Parathyroid adenoma (tissue), 2 donors: ENCODE results near the gene IL2RA.
"Not testable (repeated sequence)": the region's sequence is repeated elsewhere in the genome, so short reads cannot be mapped to it uniquely, and the experiment has no call there.

Experiments used
- H2AFZ ChIP-seq: fragments of 300-600 bp; sonication (generic); one replicate; pipeline ENCODE4 v1.7.0; 2017; ENCODE audit warnings: antibody characterized with exemption, mild to moderate bottlenecking
- H3K27ac ChIP-seq: fragments of 300-600 bp; sonication (generic); one replicate; pipeline ENCODE4 v1.7.0; 2017
- H3K27me3 ChIP-seq: fragments of 300-600 bp; sonication (generic); one replicate; pipeline ENCODE4 v1.7.0; 2017; ENCODE audit warnings: low read length; ENCODE audit not compliant: control insufficient read depth, insufficient read depth
- H3K36me3 ChIP-seq: fragments of 300-600 bp; sonication (generic); one replicate; pipeline ENCODE4 v1.7.0; 2017; ENCODE audit warnings: low read length; ENCODE audit not compliant: control insufficient read depth, insufficient read depth
- H3K4me1 ChIP-seq: fragments of 300-600 bp; sonication (generic); one replicate; pipeline ENCODE4 v1.7.0; 2017; ENCODE audit warnings: control low read depth
- H3K4me2 ChIP-seq: fragments of 300-600 bp; sonication (generic); one replicate; pipeline ENCODE4 v1.7.0; 2017; ENCODE audit warnings: low read length
- H3K4me3 ChIP-seq: fragments of 300-600 bp; sonication (generic); one replicate; pipeline ENCODE4 v1.7.0; 2017; ENCODE audit warnings: low read depth, low read length
- H3K79me2 ChIP-seq: fragments of 300-600 bp; sonication (generic); one replicate; pipeline ENCODE4 v1.7.0; 2017; ENCODE audit warnings: control low read depth
- H3K9ac ChIP-seq: fragments of 300-600 bp; sonication (generic); one replicate; pipeline ENCODE4 v1.7.0; 2017; ENCODE audit warnings: mild to moderate bottlenecking
- H3K9me3 ChIP-seq: fragments of 300-600 bp; sonication (generic); one replicate; pipeline ENCODE4 v1.7.0; 2017; ENCODE audit warnings: low read length; ENCODE audit not compliant: control insufficient read depth
- TF ChIP-seq, protein P1 (sequence below): fragments of 300-600 bp; sonication (generic); IDR thresholded peaks from one replicate; pipeline ENCODE4 v1.7.0; 2017; ENCODE audit warnings: antibody characterized with exemption, mild to moderate bottlenecking
- donor health status: primary hyperparathyroidism.

The IL2RA gene

DNA sequence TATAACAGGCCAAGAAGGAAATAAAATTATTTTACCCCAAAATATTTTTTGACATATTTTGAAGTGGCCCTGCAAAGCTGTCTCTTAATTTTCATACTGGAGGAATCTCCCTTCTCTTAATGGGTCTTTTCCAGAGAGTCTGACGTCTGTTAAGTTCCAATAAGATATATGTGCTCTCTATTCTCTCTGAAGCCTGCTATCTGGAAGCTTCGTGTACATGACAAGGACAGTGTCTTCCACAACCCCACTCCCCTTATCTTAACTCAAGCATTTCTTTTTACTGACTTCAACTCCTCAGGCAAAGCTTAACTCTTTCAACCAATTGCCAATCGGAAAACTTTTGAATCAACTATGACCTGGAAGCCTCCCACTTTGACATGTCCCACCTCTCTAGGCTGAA is 55.6 kb downstream of the IL2RA start:
- Histone ChIP-seq H3K79me2 (no peaks in the 10 kb centered on the region), H3K4me1 (no peaks in the 10 kb centered on the region), H3K4me2 (no peak overlapping the region), H3K36me3 (no peaks in the 10 kb centered on the region), H3K27me3 (no peaks in the 10 kb centered on the region), H2AFZ (no peak overlapping the region), H3K9me3 (no peaks in the 10 kb centered on the region), H3K9ac (no peak overlapping the region), H3K4me3 (no peak overlapping the region), H3K27ac (no peak overlapping the region)
- TF ChIP-seq, protein P1, sequence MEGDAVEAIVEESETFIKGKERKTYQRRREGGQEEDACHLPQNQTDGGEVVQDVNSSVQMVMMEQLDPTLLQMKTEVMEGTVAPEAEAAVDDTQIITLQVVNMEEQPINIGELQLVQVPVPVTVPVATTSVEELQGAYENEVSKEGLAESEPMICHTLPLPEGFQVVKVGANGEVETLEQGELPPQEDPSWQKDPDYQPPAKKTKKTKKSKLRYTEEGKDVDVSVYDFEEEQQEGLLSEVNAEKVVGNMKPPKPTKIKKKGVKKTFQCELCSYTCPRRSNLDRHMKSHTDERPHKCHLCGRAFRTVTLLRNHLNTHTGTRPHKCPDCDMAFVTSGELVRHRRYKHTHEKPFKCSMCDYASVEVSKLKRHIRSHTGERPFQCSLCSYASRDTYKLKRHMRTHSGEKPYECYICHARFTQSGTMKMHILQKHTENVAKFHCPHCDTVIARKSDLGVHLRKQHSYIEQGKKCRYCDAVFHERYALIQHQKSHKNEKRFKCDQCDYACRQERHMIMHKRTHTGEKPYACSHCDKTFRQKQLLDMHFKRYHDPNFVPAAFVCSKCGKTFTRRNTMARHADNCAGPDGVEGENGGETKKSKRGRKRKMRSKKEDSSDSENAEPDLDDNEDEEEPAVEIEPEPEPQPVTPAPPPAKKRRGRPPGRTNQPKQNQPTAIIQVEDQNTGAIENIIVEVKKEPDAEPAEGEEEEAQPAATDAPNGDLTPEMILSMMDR: no peak

- TF ChIP-seq, protein P1: no peak
These were observed 56.2 kb downstream of the IL2RA start for GRCh38 chr10:6005856-6006395.

GRCh38 chr10:6005161-6005804 is 56.9 kb downstream of the IL2RA start:
- not testable (repeated sequence) for H3K79me2 ChIP-seq, H3K27ac ChIP-seq, H2AFZ ChIP-seq, H3K27me3 ChIP-seq, H3K4me3 ChIP-seq, H3K9me3 ChIP-seq, H3K4me2 ChIP-seq, H3K9ac ChIP-seq, H3K36me3 ChIP-seq, H3K4me1 ChIP-seq

More at GRCh38 chr10:6005856-6006395, 56.2 kb downstream of the IL2RA start:
- Histone ChIP-seq H3K9me3 (no peaks in the 10 kb centered on the region), H3K4me2 (no peak overlapping the region), H3K27ac (no peak overlapping the region), H3K36me3 (no peaks in the 10 kb centered on the region), H3K4me1 (no peaks in the 10 kb centered on the region), H3K9ac (no peak overlapping the region), H3K4me3 (no peak overlapping the region), H3K79me2 (no peaks in the 10 kb centered on the region), H3K27me3 (no peaks in the 10 kb centered on the region), H2AFZ (no peak overlapping the region)

DNA sequence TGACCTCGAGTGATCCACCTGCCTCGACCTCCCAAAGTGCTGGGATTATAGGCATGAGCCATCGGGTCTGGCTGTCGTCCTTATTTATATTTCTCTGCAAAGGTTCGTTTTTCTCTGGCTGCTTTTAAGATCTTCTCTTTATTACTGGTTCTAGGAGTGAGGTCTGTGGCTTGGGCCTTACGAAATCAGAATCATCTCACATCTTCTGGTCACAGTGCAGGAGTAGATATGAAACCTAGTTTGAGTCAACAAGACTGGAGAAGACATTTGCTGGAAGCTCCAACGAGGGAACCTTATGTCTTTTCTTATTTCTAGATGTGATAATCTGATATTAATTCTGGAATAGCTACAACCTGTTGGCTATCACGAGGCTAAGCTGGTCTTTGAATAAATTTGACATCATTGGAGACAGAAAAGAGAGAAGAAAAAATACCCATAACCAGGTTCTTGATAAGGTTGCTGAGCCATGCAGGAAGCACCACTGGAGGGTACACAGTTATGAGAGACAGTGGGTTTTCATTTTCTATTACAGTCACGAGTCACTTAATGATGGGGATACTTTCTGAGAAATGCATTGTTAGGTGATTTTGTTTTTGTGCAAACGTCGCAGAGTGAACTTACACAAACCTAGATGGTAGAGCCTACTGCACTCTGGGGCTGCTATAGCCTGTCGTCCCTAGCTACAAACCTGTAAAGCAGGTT is 59.2 kb downstream of the IL2RA start:
- H3K79me2 ChIP-seq: no peaks in the 10 kb centered on the region
- no peak overlapping the region for H3K27ac ChIP-seq
- no peak overlapping the region for H3K9ac ChIP-seq
- no peak overlapping the region for H2AFZ ChIP-seq
- H3K4me3 ChIP-seq: no peak overlapping the region
- no peaks in the 10 kb centered on the region for H3K27me3 ChIP-seq
- no peak overlapping the region for H3K4me2 ChIP-seq
- no peaks in the 10 kb centered on the region for H3K9me3 ChIP-seq
- no peaks in the 10 kb centered on the region for H3K36me3 ChIP-seq
- no peaks in the 10 kb centered on the region for H3K4me1 ChIP-seq
- TF ChIP-seq, protein P1: no peak

- H3K4me1 ChIP-seq: no peaks in the 10 kb centered on the region
- no peaks in the 10 kb centered on the region for H3K79me2 ChIP-seq
- no peak overlapping the region for H3K4me2 ChIP-seq
- H2AFZ ChIP-seq: no peak overlapping the region
- no peak overlapping the region for H3K9ac ChIP-seq
- no peaks in the 10 kb centered on the region for H3K9me3 ChIP-seq
- H3K27ac ChIP-seq: no peak overlapping the region
- H3K36me3 ChIP-seq: no peaks in the 10 kb centered on the region
- TF ChIP-seq, protein P1: no peak
- H3K4me3 ChIP-seq: no peak overlapping the region
- no peaks in the 10 kb centered on the region for H3K27me3 ChIP-seq
These were observed 62.6 kb downstream of the IL2RA start for GRCh38 chr10:5999440-6000165.
